PFSK-1 (cell line): ENCODE data around the gene CCDC51.

ENCODE experiments used
- POLR2AphosphoS5 ChIP-seq: IDR thresholded peaks from 2 replicates; pipeline ENCODE4 v1.6.1; 2012; ENCODE audit warnings: low read depth, mild to moderate bottlenecking, control low read depth, low read length, moderate library complexity
- REST ChIP-seq, 2 experiments: IDR thresholded peaks; 2 replicates each; pipeline versions ENCODE4 v1.6.1 to v1.8.0; 2011 to 2012; ENCODE audit warnings: low read depth in 2 of 2, low read length in 2 of 2, control low read depth in 1 of 2, inconsistent platforms in 1 of 2, mild to moderate bottlenecking in 1 of 2, moderate library complexity in 1 of 2; ENCODE audit not compliant: insufficient read depth in 1 of 2

- TF ChIP-seq POLR2AphosphoS5 (no peak), REST (IDR thresholded peaks at IDR 0.05; ENCODE audit: insufficient read depth in 1 of 2, low read depth in 2 of 2, low read length in 2 of 2) (no peak)
Observed at GRCh38 chr3:48467473-48468267, 27.8 kb upstream of the CCDC51 start.
